HG03558 (cell line): ENCODE data around the gene RPS24.
"Not testable (repeated sequence)": the region's sequence is repeated elsewhere in the genome, so short reads cannot be mapped to it uniquely, and the experiment has no call there.

Experiments used
- ATAC-seq: cut with Tn5 transposase; IDR thresholded peaks from one replicate; pipeline ENCODE4 v1.9.1; 2021; ENCODE audit warnings: moderate number of reproducible peaks; ENCODE audit not compliant: unreplicated experiment; ENCODE audit errors: extremely low read depth

The RPS24 gene

DNA sequence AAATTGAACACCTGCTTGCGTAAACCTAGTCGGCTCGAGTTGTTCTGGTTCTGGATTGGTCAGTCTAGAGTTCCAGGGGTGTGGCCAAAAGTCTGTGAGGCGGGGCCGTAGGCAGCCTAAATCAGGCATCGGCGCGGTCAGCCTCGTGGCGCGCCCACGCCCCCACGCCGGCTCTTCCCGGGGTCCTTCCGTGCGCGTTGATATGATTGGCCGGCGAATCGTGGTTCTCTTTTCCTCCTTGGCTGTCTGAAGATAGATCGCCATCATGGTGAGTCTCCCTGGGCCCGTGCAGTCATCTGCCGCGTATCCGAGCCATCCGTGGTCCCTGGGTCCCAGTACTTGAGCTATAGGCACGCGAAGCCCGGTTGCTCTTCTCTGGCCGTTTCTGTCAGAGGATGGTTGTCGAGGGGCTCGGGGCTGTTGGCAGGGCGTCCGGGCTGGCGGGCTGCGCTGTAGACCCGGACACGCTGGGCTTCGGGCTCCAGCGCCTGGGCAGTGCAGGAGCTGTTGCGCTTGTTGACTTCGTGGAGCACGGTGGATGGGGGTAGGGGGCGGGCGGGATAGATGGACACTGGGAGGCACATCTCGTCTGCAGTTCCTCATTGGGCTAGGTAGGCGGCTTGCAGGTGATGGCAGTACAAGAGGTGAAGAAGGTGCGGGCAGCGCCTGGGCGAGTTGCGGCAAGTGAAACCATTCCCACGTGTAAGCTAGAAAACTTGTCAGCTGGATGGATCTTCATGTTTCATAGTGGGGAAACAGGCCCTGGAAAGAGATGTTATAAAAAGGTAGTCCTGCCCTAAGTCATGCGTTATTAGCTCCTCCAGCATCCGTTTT is at the start of gene RPS24:
Gene RPS24 (plus strand): TSS at position 227 of the 834 bp plus-strand sequence. CDS start 39 bp downstream, at position 266.
- peak; percentile 68 for ATAC-seq

DNA sequence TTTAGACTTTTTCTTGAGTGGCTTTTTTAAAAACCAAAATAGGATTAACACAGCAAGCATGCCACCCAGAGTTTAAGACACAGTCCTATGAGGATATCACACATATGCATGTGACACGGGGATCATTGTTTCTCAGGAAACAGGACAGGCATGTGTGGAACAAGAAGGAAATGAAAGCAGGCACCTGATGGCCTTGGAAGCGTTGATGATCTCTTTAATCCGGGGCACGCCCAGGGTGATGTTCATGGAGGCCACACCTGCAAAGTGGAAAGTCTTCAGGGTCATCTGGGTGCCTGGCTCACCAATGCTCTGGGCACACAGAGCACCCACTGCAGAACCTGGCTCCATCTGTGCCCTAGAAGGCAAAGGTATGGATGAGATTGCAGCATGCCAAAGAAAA is 48.7 kb upstream of the RPS24 start:
- ATAC-seq: no peak

DNA sequence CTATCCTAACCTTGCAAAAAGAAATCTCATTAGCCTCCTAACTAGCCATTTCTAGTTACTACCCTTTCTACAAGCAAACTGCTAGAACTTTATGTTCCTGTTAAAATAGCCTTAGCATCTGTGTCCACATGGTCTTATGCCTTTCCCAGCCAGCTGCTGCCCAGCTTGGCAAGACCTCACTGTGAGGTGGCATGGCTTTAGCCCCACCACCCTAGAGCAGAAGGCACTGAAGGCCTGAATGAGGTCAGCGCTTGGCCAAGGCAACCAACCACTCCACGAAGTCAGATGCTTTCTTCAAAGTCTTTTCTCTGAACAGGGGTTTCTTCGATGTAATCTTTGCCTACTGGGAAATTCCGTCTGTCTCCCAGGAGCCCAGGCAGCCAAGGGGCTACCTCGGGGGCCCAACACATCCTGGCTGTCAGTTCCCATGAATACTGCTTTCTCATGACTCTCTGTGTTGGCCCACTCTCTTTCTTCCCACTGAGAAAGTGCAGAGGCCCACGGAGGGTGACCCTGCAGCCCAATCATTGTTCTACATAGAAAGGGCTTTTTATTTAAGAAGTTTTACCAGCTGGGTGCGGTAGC is 45.9 kb upstream of the RPS24 start:
- no peak for ATAC-seq

GRCh38 chr10:77989081-77989724 is 44.5 kb upstream of the RPS24 start:
- no peak for ATAC-seq

DNA sequence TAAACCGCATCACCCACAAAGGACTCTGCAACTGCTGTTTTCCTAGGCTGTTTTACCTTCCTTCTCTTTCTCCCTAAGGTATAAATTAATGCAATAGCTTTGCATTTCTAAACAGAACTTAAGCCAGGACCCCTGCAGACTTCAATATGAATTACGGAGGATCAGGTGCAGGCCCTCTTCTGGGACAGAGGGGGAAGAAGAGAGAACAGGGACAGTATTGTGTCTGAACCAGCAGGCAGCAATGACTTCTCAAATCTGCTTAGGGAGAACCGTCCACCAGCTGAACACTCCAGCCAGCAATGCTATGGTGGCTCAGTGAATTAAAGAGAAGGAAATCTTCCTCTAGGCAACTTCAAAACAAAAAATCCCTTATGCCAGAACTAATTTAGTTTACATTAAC is 40.0 kb upstream of the RPS24 start:
- no peak for ATAC-seq

GRCh38 chr10:77998780-77999179 is 34.9 kb upstream of the RPS24 start:
- not testable (repeated sequence) for ATAC-seq

GRCh38 chr10:78000206-78000605 is 33.5 kb upstream of the RPS24 start:
- no peak for ATAC-seq

- ATAC-seq: no peak
These were observed 32.6 kb upstream of the RPS24 start for GRCh38 chr10:78000956-78001472.

- ATAC-seq: no peak
These were observed 30.9 kb upstream of the RPS24 start for GRCh38 chr10:78002541-78003288.

DNA sequence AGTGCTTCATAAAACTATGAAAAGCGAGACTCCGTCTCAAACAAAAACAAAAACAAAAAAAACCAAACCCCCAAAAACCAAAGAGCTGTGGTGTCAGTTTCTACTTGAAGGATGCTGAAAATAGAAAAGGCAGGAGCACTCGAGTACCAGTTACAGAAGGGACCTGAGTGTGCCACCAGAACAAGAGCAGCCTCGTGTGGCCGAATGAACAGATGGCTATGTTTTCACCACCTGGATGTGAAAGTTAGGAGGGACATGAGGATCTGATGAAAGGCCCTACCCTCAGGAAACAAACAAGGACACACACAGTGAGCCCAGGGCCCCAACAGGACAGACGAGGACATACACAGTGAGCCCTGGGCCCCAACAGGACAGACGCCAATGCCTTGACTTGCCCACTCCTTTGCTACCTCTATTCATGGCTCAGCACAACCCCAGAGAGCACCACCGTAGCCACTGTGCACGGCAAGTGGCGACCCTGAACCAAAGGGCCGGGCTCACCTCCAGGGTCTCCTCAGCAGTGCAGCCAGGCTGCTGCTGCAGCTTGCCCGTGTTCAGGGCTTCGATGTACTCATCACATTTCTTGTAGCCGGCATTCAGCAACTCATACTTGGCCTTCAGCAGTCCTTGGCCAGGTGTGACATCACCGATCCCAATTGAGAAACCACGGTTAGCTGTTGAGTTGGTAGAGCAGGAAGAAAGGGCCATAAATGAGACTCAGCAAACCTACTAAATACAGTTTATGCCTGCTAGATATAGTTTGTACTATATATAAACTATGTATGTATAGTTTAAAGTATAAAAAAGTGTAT is 29.2 kb upstream of the RPS24 start:
- ATAC-seq: no peak

- no peak for ATAC-seq
These were observed 26.5 kb upstream of the RPS24 start for GRCh38 chr10:78007172-78007571.

DNA sequence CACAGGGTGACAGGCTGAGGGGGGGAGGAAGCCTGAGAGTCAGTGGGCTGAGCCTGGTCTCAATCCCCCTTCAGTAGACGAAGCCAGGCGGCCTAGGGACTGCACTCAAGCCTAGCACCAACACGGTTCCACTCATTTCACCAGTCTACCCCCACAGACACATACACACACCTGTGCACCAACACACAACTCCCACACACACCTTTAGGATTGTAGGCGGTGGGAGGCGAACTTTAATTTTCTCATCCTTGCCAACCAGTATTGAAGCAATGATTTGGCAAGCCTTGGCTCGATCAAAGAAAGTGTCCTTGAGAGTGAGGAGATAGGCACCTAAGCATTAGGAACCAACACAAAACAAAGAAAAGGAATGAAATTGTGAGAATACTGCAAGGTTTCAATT is 24.0 kb upstream of the RPS24 start:
- ATAC-seq: no peak

DNA sequence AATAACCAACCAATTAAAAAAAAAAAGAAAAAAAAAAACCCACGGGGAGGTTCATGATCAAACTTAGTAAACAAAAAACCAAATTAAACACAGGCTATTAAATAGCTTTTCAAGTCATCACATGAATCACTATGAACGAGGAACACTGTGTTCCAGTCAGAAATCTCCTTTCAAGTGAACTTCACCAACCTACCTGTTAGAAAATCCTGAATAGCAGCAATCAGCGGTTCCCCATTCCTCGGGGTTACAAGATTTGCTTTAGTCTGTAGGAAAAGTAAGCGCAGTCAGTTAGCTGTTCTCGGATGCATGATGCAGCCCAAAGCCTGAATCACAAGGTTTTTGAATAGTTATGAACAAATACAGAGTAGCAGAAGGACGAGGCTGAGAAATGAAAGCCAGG is 23.4 kb upstream of the RPS24 start:
- ATAC-seq: no peak

GRCh38 chr10:78011065-78011464 is 22.6 kb upstream of the RPS24 start:
- no peak for ATAC-seq

- ATAC-seq: no peak
These were observed 20.1 kb upstream of the RPS24 start for GRCh38 chr10:78013564-78013963.

GRCh38 chr10:78015546-78015945 is 18.1 kb upstream of the RPS24 start:
- no peak for ATAC-seq

GRCh38 chr10:78017856-78018255 is 15.8 kb upstream of the RPS24 start:
- no peak for ATAC-seq

- no peak for ATAC-seq
These were observed 14.4 kb upstream of the RPS24 start for GRCh38 chr10:78019264-78019663.

GRCh38 chr10:78021201-78021600 is 12.5 kb upstream of the RPS24 start:
- no peak for ATAC-seq

- ATAC-seq: no peak
These were observed 9.9 kb upstream of the RPS24 start for GRCh38 chr10:78023741-78024140.
